GM12878 (cell line): Measurements from ENCODE around the gene CFAP65. TPM values are rescaled to one million over a fixed set of nuclear protein-coding genes. Genes with fewer than 3 reads are reported as not detected.

Experiments
- BRCA1 ChIP-seq: IDR thresholded peaks from 2 replicates; pipeline ENCODE4 v1.6.1; 2011; ENCODE audit warnings: low read depth, low read length, improper control_type of control experiment
- CREM ChIP-seq: IDR thresholded peaks from 2 replicates; pipeline ENCODE4 v1.6.1; 2014; ENCODE audit warnings: antibody characterized with exemption, low read depth
- HCFC1 ChIP-seq: fragments of 150-350 bp; IDR thresholded peaks from 2 replicates; pipeline ENCODE4 v1.6.1; 2014; ENCODE audit warnings: low read length
- MEF2B ChIP-seq: fragments of 450-650 bp; IDR thresholded peaks from 2 replicates; pipeline ENCODE4 v1.6.1; 2018; ENCODE audit warnings: mild to moderate bottlenecking, moderate library complexity; ENCODE audit not compliant: partially characterized antibody, poor library complexity, severe bottlenecking
- NR2C2 ChIP-seq: IDR thresholded peaks from 2 replicates; pipeline ENCODE4 v1.6.1; 2011; ENCODE audit warnings: borderline replicate concordance, low read depth; ENCODE audit not compliant: control insufficient read depth, insufficient read length
- PKNOX1 ChIP-seq: fragments of 450-650 bp; IDR thresholded peaks from 2 replicates; pipeline ENCODE4 v1.6.1; 2016; ENCODE audit warnings: mild to moderate bottlenecking
- RELA ChIP-seq: fragments of 450-650 bp; IDR thresholded peaks from 2 replicates; pipeline ENCODE4 v1.8.0; 2014; ENCODE audit warnings: borderline replicate concordance; ENCODE audit not compliant: partially characterized antibody
- RFX5 ChIP-seq: IDR thresholded peaks from 2 replicates; pipeline ENCODE4 v1.6.1; 2011; ENCODE audit warnings: low read depth, low read length, improper control_type of control experiment
- SMARCA5 ChIP-seq: fragments of 450-650 bp; IDR thresholded peaks from 2 replicates; pipeline ENCODE4 v1.6.1; 2017; ENCODE audit warnings: mild to moderate bottlenecking
- SMC3 ChIP-seq: IDR thresholded peaks from 2 replicates; pipeline ENCODE4 v1.6.1; 2011; ENCODE audit warnings: low read length, improper control_type of control experiment, borderline replicate concordance
- SREBF2 ChIP-seq: IDR thresholded peaks from 2 replicates; pipeline ENCODE4 v1.6.1; 2012; ENCODE audit warnings: mild to moderate bottlenecking, low read length
- TCF7 ChIP-seq: IDR thresholded peaks from 2 replicates; pipeline ENCODE4 v1.6.1; 2014; ENCODE audit warnings: antibody characterized with exemption, borderline replicate concordance
- ZBTB4 ChIP-seq: fragments of 450-650 bp; formaldehyde crosslinking; IDR thresholded peaks from 2 replicates; pipeline ENCODE4 v1.4.0; 2022; ENCODE audit warnings: mild to moderate bottlenecking, moderate library complexity
- ZSCAN29 ChIP-seq: fragments of 450-650 bp; IDR thresholded peaks from 2 replicates; pipeline ENCODE4 v1.6.1; 2017; ENCODE audit warnings: mild to moderate bottlenecking, moderate library complexity
- polyA plus RNA-seq, 11 experiments: library from polyadenylated mRNA; depleted of rRNA in 4 of 11; unstranded in 6 of 11; stranded (reverse) in 5 of 11; fragments of >200 nt; fragmentation: Nextera tagmentation in 4 of 11; fragmentation: Illumina TruSeq in 1 of 11; extraction: Ambion mirVana in 4 of 11; extraction: Trizol in 1 of 11; gene quantifications; 1 replicate in 1 of 11; 2 replicates in 10 of 11; pipeline versions ENCODE4 v1.2.1 to v1.2.3, GENCODE V29; 2011 to 2016; ENCODE audit warnings: inconsistent platforms in 2 of 11, missing spikeins in 2 of 11, low read depth in 1 of 11
- total RNA-seq, 4 experiments: library from RNA; depleted of rRNA in 3 of 4; stranded (reverse); fragments of >200 nt in 3 of 4; fragmentation: Illumina TruSeq in 1 of 4; extraction: Trizol in 1 of 4; gene quantifications; 2 replicates each; pipeline versions ENCODE4 v1.2.1 to v1.2.3, GENCODE V29; 2013 to 2021
- TF ChIP-seq, protein P1 (sequence below): fragments of 450-650 bp; IDR thresholded peaks from 2 replicates; pipeline ENCODE4 v1.6.1; 2016; ENCODE audit warnings: mild to moderate bottlenecking
- TF ChIP-seq, protein P2 (sequence below): IDR thresholded peaks from 2 replicates; pipeline ENCODE4 v1.6.1; 2012; ENCODE audit warnings: low read depth, low read length, improper control_type of control experiment

Gene CFAP65
- total and polyA plus RNA-seq, 10 of the 15 experiments (the other 5 are each of a cell fraction or from before 2014, with no cell fraction given), result not detected

- TF ChIP-seq PKNOX1, result no peak
- no peak for TF ChIP-seq SMC3
- no peak for TF ChIP-seq BRCA1
- no peak for TF ChIP-seq NR2C2
- no peak for TF ChIP-seq TCF7
- TF ChIP-seq, protein P1, sequence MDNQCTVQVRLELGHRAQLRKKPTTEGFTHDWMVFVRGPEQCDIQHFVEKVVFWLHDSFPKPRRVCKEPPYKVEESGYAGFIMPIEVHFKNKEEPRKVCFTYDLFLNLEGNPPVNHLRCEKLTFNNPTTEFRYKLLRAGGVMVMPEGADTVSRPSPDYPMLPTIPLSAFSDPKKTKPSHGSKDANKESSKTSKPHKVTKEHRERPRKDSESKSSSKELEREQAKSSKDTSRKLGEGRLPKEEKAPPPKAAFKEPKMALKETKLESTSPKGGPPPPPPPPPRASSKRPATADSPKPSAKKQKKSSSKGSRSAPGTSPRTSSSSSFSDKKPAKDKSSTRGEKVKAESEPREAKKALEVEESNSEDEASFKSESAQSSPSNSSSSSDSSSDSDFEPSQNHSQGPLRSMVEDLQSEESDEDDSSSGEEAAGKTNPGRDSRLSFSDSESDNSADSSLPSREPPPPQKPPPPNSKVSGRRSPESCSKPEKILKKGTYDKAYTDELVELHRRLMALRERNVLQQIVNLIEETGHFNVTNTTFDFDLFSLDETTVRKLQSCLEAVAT, result no peak
- TF ChIP-seq SMARCA5, result no peak
- TF ChIP-seq, protein P2, sequence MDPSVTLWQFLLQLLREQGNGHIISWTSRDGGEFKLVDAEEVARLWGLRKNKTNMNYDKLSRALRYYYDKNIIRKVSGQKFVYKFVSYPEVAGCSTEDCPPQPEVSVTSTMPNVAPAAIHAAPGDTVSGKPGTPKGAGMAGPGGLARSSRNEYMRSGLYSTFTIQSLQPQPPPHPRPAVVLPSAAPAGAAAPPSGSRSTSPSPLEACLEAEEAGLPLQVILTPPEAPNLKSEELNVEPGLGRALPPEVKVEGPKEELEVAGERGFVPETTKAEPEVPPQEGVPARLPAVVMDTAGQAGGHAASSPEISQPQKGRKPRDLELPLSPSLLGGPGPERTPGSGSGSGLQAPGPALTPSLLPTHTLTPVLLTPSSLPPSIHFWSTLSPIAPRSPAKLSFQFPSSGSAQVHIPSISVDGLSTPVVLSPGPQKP, result no peak
- TF ChIP-seq ZBTB4 (CRISPR knock-in tag), result no peak
- TF ChIP-seq MEF2B, result no peak
- no peak for TF ChIP-seq RELA
- TF ChIP-seq ZSCAN29, result no peak
- TF ChIP-seq SREBF2, result no peak
- TF ChIP-seq RFX5, result no peak
- TF ChIP-seq HCFC1, result no peak
- no peak for TF ChIP-seq CREM
Measured at GRCh38 chr2:218998414-218999002, 42.8 kb downstream of the CFAP65 start (continued).
